ENCODE results near the gene WDCP. TPM values are rescaled to one million over a fixed set of nuclear protein-coding genes. Genes with fewer than 3 reads are reported as not detected.

Gene WDCP
- total and polyA plus RNA-seq, 2 donors (not counting 3 experiments of a cell fraction or from before 2014, with no cell fraction given): 9.6 to 15.4 TPM

- dilution Hi-C loops (cut with MboI; ENCODE audit: extremely low pct_ligation_motif_present, low sequenced_read_pairs): no loop called here
- Histone ChIP-seq H3K79me2 (ENCODE audit: control insufficient read depth, insufficient read depth, low read length) (no peaks in the 10 kb centered on the region), H3K4me1 (ENCODE audit: control insufficient read depth, extremely low read depth, insufficient read depth, low read length) (peaks cover 9% of the 10 kb centered on the region), H2AFZ (ENCODE audit: low read depth, low read length) (peak within 1 kb of the TSS; percentile 88), H3K27me3 (ENCODE audit: control insufficient read depth in 2 of 2, insufficient read depth in 2 of 2, low read length in 2 of 2) (no peaks in the 10 kb centered on the region), H4K20me1 (replicated peaks; ENCODE audit: control insufficient read depth, extremely low read depth, insufficient read depth, low read length) (no peaks in the 10 kb centered on the region), H3K27ac (ENCODE audit: insufficient read depth, low read depth, low read length) (no peak within 1 kb of the TSS), H3K9me1 (replicated peaks; ENCODE audit: control insufficient read depth, extremely low read depth, insufficient read depth, low read length) (no peaks in the 10 kb centered on the region), H3K36me3 (ENCODE audit: control insufficient read depth in 2 of 2, extremely low read depth in 1 of 2, insufficient read depth in 2 of 2, low read length in 2 of 2) (no peaks in the 10 kb centered on the region), H3K9me3 (replicated peaks; ENCODE audit: control insufficient read depth, insufficient read depth, low read length) (no peaks in the 10 kb centered on the region), H3K4me2 (ENCODE audit: insufficient read depth, low read length) (peak within 1 kb of the TSS; percentile 68), H3K4me3 (replicated peaks in 1 of 3; ENCODE audit: insufficient read depth in 1 of 3, low read depth in 1 of 3, low read length in 3 of 3) (peak within 1 kb of the TSS; percentile 28 to 50 (median 40)), H3K9ac (replicated peaks; ENCODE audit: extremely low read depth, insufficient read depth, low read length) (peak within 1 kb of the TSS; percentile 56)
- ChIA-PET CTCF (interaction anchor here (0.6 to 1.4 kb wide), 3 partner anchors 12 to 37 kb away, joined by 3 to 4 read pairs (median 3); partner anchors contain the start of gene WDCP), POLR2A (interaction anchor here (0.6 kb wide), 1 partner anchor 67 kb away, joined by 5 read pairs; the partner anchor contains the start of gene SF3B6)
- FAIRE-seq (peak; percentile 62), DNase-seq (ENCODE audit: low read depth, low spot score) (no peak)
- intact Hi-C loops (cut with micrococcal nuclease): no loop called here
- TF ChIP-seq EZH2 (IDR thresholded peaks at IDR 0.05; ENCODE audit: borderline replicate concordance, low read depth, low read length, severe bottlenecking) (no peak), JUN (IDR thresholded peaks at IDR 0.05; ENCODE audit: borderline replicate concordance, insufficient read depth, insufficient read length, low read depth) (no peak), POLR2A (IDR thresholded peaks at IDR 0.05; ENCODE audit: low read depth, low read length) (no peak), MAX (IDR thresholded peaks at IDR 0.05; ENCODE audit: insufficient read depth, insufficient read length) (no peak), MYC (IDR thresholded peaks at IDR 0.05; ENCODE audit: low read depth, low read length) (no peak), FOS (IDR thresholded peaks at IDR 0.05; ENCODE audit: borderline replicate concordance, insufficient read depth, low read length) (no peak), GATA2 (IDR thresholded peaks at IDR 0.05; ENCODE audit: insufficient read depth, insufficient read length, low read depth, low read length) (no peak), POLR2AphosphoS5 (IDR thresholded peaks at IDR 0.05; ENCODE audit: insufficient read depth, low read depth, low read length) (no peak), CTCF (IDR thresholded peaks at IDR 0.05; ENCODE audit: extremely low read depth in 1 of 2, insufficient read depth in 1 of 2, low read depth in 1 of 2, low read length in 2 of 2) (no peak)
- no TSS peak for BruUV-seq (replicated peaks)
These were observed 37.3 kb downstream of the WDCP start, which contains the start of gene MFSD2B for GRCh38 chr2:24009680-24010476. Gene MFSD2B, plus strand, starts transcription at chr2:24010085. Its CDS starts 12 bp downstream, at chr2:24010097.
